NB4 (cell line): ENCODE results near the gene LRRC74A.

ENCODE experiments used
- DNase-seq: peaks from one replicate; pipeline ENCODE4 v3.0.0; 2010; ENCODE audit warnings: low read depth
- H3K4me3 ChIP-seq: one replicate; pipeline ENCODE4 v1.5.1; 2011; ENCODE audit warnings: mild to moderate bottlenecking, low read depth, low read length, moderate library complexity
- CTCF ChIP-seq: IDR thresholded peaks from one replicate; pipeline ENCODE4 v1.5.1; 2012; ENCODE audit warnings: low read depth, low read length
- MAX ChIP-seq: IDR thresholded peaks from 2 replicates; pipeline ENCODE4 v1.6.1; 2011; ENCODE audit warnings: low read depth, low read length
- MYC ChIP-seq: IDR thresholded peaks from 2 replicates; pipeline ENCODE4 v1.6.1; 2011; ENCODE audit warnings: low read depth, low read length
- POLR2A ChIP-seq: IDR thresholded peaks from 2 replicates; pipeline ENCODE4 v1.6.1; 2011; ENCODE audit warnings: mild to moderate bottlenecking; ENCODE audit not compliant: insufficient read length; ENCODE audit errors: extremely low read depth

Gene LRRC74A

GRCh38 chr14:76793324-76793723 is 32.9 kb upstream of the LRRC74A start:
- no peak for DNase-seq
- TF ChIP-seq POLR2A (no peak), MYC (no peak), MAX (no peak), CTCF (no peak)
- no peak overlapping the region for H3K4me3 ChIP-seq

GRCh38 chr14:76793956-76794355 is 32.3 kb upstream of the LRRC74A start:
- no peak overlapping the region for H3K4me3 ChIP-seq
- no peak for TF ChIP-seq POLR2A
- no peak for TF ChIP-seq MYC
- TF ChIP-seq MAX: no peak
- no peak for TF ChIP-seq CTCF
- DNase-seq: no peak

- H3K4me3 ChIP-seq: no peak overlapping the region
- TF ChIP-seq POLR2A: no peak
- TF ChIP-seq MAX: no peak
- no peak for TF ChIP-seq CTCF
- no peak for TF ChIP-seq MYC
- DNase-seq: no peak
These were observed 19.8 kb upstream of the LRRC74A start for GRCh38 chr14:76806446-76806845.

- DNase-seq: no peak
- H3K4me3 ChIP-seq: no peak overlapping the region
- no peak for TF ChIP-seq POLR2A
- no peak for TF ChIP-seq MAX
- no peak for TF ChIP-seq MYC
- TF ChIP-seq CTCF: no peak
These were observed 18.2 kb upstream of the LRRC74A start for GRCh38 chr14:76808011-76808410.

GRCh38 chr14:76808990-76809389 is 17.2 kb upstream of the LRRC74A start:
- H3K4me3 ChIP-seq: no peak overlapping the region
- DNase-seq: no peak
- no peak for TF ChIP-seq MYC
- no peak for TF ChIP-seq POLR2A
- no peak for TF ChIP-seq MAX
- no peak for TF ChIP-seq CTCF

GRCh38 chr14:76810525-76810924 is 15.7 kb upstream of the LRRC74A start:
- no peak for TF ChIP-seq MYC
- DNase-seq: no peak
- H3K4me3 ChIP-seq: peak overlapping the region; percentile 86
